Stimulated activated effector memory CD8-positive, alpha-beta T cell treated with anti-CD3 and anti-CD28 coated beads, Interleukin-12 subunit alpha, Interleukin-12 subunit beta, amount 100 ng/mL, for 72 hours (primary cell): ENCODE results near the gene ARHGEF16.

ENCODE experiments used
- ATAC-seq: fragments of 150-1000 bp; cut with Tn5 transposase; 2 replicates; pipeline ENCODE4 v1.10.0; 2021
- DNase-seq, 2 donors: peaks; one replicate each; pipeline ENCODE4 v3.0.0; 2021 to 2022; ENCODE audit warnings: low spot score in 2 of 2
- H3K27ac Mint-ChIP-seq: one replicate; pipeline ENCODE4 v1.8.0; 2022; ENCODE audit warnings: mild to moderate bottlenecking, mixed read lengths
- H3K36me3 Mint-ChIP-seq: one replicate; pipeline ENCODE4 v1.8.0; 2022; ENCODE audit warnings: mild to moderate bottlenecking, mixed read lengths
- H3K4me1 Mint-ChIP-seq: one replicate; pipeline ENCODE4 v1.8.0; 2022; ENCODE audit warnings: mixed read lengths
- H3K4me3 Mint-ChIP-seq: one replicate; pipeline ENCODE4 v1.8.0; 2022; ENCODE audit warnings: mild to moderate bottlenecking, mixed read lengths
- H3K9me3 Mint-ChIP-seq: one replicate; pipeline ENCODE4 v1.8.0; 2022; ENCODE audit warnings: mixed read lengths

Gene ARHGEF16

DNA sequence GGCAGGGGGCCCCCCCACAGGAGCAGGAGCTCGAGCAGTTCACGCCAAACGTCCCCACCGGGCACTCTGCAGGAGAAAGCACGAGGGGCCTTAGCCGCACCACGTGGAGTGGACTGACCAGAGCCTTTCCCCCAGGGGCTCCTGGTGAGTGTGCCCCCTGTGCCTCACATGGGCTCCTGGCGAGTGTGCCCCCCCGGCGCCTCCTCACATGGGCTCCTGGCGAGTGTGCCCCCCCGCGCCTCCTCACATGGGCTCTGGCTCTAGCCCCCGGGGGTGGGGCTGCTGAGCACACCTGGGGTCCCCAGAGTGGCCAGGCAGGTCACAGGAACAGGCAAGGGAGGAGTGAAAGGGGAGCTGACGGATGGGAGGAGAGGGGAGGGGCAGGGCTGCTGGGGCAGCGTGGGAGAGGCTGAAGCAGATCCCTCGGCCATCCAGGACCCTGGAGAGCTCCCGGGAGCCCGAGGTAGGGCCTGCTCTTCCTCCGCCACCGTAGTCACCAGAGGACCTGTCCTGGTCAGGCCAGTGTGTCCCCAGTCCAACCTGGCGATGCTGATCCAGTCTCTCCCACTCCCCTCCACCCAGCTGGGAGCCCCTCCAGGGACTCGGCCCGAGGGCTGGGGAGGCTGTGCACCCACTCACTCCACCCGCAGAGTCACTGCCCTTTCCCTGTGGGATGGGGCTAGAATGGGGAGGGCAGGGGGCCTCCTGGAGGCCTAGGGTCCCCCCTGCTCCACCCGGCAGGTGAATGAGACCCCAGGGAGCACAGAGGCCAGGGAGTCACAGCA is 47.6 kb downstream of the ARHGEF16 start:
- H3K36me3 Mint-ChIP-seq, result no peaks in the 10 kb centered on the region
- no peaks in the 10 kb centered on the region for H3K9me3 Mint-ChIP-seq
- peak overlapping the region; percentile 82 for H3K27ac Mint-ChIP-seq
- no peaks in the 10 kb centered on the region for H3K4me1 Mint-ChIP-seq
- ATAC-seq, result peak; percentile 58
- no peak for DNase-seq
- H3K4me3 Mint-ChIP-seq, result no peak overlapping the region

DNA sequence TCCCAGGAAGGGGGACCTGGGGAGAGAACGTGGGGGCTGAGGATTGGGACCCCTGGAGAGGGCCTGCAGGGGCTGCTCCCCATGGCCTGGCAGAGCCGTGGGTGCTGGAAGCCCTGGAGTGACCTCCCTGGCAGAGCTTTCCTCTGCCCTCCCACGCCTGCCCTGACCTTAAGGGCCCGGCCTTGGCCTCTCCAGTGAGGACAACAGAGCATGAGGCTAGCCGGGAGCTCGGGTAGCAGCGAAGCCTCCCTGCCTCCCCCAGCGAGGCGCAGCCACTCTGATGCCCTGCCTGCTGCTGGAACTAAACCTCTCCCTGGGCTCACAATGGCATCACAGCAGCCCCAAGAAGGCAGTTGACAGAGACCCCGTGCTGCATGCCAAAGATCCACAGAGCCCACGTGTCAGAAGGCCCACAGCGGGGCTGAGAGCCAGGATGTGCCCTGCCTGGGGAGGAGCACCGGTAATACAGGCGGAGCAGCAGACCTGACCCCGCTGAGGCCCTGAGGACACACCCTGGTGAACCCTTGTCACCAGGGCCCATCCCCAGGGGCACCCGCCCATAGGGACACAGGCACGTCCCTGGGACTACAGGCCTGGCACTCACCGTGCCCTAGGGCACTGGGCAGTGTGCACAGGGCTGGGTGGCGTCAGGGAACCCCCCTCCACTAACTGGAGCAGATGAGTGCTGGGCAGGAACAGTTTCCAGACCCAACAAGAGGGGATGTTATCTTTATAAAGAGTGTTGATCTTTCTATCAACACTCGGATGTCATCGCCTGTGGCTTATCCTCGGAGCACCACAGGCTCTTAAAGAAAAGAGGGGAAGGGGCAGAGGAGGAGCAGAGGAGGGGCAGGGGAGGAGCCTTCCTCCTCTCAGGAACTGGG is 48.4 kb downstream of the ARHGEF16 start:
- Mint-ChIP-seq H3K9me3 (no peaks in the 10 kb centered on the region), H3K4me3 (no peak overlapping the region), H3K27ac (peak overlapping the region; percentile 82), H3K4me1 (no peaks in the 10 kb centered on the region), H3K36me3 (no peaks in the 10 kb centered on the region)
- no peak for ATAC-seq
- DNase-seq, result no peak

DNA sequence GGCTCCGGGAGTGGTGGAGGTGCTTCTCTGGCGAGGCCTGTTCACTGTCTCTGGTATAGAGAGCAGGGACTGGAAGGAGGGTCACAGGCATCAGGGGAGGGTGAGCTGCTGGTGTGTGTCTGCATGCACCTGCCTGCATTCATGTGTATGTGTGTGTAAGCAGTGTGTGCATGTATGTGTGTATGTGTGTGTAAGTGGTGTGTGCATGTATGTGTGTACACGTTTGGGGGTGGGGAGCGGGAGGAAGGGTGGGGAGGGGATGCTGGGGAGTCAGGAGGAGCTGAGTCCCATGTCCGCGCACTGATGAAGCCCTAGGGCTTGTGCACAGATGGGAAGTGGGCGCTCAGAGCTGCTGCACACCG is 49.0 kb downstream of the ARHGEF16 start:
- peak overlapping the region; percentile 82 for H3K27ac Mint-ChIP-seq
- no peaks in the 10 kb centered on the region for H3K9me3 Mint-ChIP-seq
- no peak overlapping the region for H3K4me3 Mint-ChIP-seq
- no peaks in the 10 kb centered on the region for H3K36me3 Mint-ChIP-seq
- ATAC-seq (no peak), DNase-seq (no peak)
- no peaks in the 10 kb centered on the region for H3K4me1 Mint-ChIP-seq

DNA sequence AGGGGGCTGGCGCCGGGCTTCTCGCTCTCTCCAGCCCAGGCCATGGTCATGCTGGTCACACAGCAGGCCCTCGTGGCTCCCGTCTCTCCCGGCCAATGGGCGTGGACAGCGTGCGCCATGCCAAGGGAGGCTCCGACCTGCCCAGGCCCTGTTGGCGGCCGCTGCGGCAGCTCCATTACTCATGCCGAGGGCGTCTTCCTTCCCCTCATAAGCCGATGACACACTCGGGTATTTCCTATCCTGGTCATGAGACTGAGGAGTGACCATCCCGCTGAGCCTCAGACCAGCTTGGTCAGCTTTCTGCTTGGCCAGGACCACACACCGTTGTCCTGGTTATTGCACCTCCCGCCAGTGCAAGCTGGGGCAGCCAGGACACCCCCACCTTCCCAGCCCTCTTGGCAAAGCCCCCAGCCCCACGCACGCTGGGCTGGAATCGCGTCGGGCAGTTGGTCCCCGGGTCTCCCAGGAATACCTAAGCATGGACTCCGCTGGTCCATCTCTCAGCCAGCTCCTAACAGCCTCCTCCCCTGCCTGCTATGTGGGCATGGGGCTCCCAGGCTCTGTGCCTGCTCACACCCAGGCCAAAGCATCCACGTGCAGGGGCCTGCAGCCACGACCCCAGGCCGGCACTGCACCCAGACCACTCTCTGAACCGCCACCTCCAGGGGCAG is 49.8 kb downstream of the ARHGEF16 start:
- H3K27ac Mint-ChIP-seq, result no peak overlapping the region
- no peak overlapping the region for H3K4me3 Mint-ChIP-seq
- ATAC-seq (no peak), DNase-seq (no peak)
- H3K36me3 Mint-ChIP-seq, result no peaks in the 10 kb centered on the region
- H3K4me1 Mint-ChIP-seq, result no peaks in the 10 kb centered on the region
- H3K9me3 Mint-ChIP-seq, result no peaks in the 10 kb centered on the region

DNA sequence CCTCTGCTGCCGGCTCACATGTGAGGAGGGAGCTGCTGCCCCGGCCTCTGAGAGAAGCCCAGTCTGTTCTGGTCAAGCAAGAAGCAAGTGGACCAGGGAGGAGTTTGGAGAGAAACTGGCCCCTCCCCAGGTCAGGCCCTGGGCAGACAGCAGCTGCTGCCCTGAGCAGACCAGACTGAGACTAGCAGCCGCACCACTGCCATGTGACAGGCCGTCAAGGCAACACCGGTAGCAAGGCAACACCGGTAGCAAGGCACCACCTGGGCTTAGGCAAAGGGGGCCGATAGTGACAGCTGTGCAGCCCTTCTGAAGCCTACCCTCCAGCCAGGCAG is 50.3 kb downstream of the ARHGEF16 start:
- H3K4me1 Mint-ChIP-seq, result no peaks in the 10 kb centered on the region
- H3K27ac Mint-ChIP-seq, result no peak overlapping the region
- H3K9me3 Mint-ChIP-seq, result no peaks in the 10 kb centered on the region
- ATAC-seq, result no peak
- no peaks in the 10 kb centered on the region for H3K36me3 Mint-ChIP-seq
- no peak overlapping the region for H3K4me3 Mint-ChIP-seq
- no peak for DNase-seq

DNA sequence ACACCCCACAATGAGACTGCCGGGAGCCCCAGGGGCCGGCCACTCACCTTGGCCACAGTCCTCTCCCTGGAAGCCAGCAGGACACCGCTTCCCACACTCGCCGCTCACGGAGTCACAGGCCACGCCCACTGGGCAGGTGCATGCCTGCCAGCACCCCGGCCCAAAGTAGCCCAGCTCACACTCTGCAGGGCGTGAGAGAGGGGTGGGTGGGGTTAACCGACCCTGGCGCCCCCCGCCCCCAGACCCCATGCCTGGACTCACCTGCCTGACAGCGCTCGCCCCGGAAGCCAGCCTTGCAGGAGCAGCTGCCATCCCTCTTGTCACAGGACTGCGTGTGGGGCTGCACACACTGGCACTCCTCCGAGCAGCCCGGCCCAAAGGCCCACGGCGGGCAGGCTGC is 50.7 kb downstream of the ARHGEF16 start:
- Mint-ChIP-seq H3K27ac (no peak overlapping the region), H3K9me3 (no peaks in the 10 kb centered on the region), H3K36me3 (no peaks in the 10 kb centered on the region), H3K4me3 (no peak overlapping the region), H3K4me1 (no peaks in the 10 kb centered on the region)
- ATAC-seq (no peak), DNase-seq (no peak)

DNA sequence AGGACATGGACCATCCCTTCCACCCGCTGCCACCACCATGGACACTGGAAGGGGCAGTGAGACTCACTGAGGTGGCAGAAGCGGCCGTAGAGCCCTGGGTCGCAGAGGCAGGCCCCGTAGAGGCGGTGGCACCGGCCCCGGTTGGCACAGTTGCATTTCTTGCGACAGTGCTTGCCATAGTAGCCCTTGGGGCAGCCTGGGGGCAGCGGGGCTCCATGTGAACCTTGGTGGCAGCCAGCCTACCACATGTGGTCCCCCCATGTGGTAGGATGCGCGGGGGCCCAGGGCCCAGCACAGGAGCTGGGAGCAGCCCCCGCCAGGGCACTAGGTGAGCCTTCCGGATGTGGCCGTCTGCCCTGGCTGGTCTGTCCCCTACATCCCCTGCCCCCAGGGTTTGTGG is 51.6 kb downstream of the ARHGEF16 start:
- Mint-ChIP-seq H3K4me1 (no peaks in the 10 kb centered on the region), H3K27ac (no peak overlapping the region), H3K9me3 (no peaks in the 10 kb centered on the region), H3K36me3 (no peaks in the 10 kb centered on the region), H3K4me3 (no peak overlapping the region)
- ATAC-seq, result no peak
- DNase-seq, result no peak

DNA sequence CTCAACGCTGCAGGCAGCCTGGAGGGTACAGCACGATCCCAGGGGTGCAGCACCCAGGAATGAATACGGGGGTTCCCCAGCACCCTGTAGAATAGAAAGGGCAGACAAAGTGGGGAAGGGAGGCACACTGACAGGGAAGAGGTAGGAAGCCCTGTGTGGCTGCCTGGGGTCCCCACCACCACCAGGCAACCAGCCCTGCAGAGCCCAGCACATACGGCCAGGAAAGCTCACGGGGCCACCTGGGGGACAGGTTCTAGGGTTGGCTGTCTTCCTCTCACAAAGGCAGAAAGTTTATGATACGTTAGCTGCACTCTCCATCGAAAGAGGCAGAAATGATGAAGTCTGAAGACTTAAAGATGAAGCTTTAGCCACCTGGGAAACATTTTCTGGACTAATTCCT is 52.5 kb downstream of the ARHGEF16 start:
- no peak overlapping the region for H3K4me3 Mint-ChIP-seq
- no peaks in the 10 kb centered on the region for H3K4me1 Mint-ChIP-seq
- H3K9me3 Mint-ChIP-seq, result no peaks in the 10 kb centered on the region
- H3K36me3 Mint-ChIP-seq, result no peaks in the 10 kb centered on the region
- ATAC-seq (no peak), DNase-seq (no peak)
- H3K27ac Mint-ChIP-seq, result no peak overlapping the region

DNA sequence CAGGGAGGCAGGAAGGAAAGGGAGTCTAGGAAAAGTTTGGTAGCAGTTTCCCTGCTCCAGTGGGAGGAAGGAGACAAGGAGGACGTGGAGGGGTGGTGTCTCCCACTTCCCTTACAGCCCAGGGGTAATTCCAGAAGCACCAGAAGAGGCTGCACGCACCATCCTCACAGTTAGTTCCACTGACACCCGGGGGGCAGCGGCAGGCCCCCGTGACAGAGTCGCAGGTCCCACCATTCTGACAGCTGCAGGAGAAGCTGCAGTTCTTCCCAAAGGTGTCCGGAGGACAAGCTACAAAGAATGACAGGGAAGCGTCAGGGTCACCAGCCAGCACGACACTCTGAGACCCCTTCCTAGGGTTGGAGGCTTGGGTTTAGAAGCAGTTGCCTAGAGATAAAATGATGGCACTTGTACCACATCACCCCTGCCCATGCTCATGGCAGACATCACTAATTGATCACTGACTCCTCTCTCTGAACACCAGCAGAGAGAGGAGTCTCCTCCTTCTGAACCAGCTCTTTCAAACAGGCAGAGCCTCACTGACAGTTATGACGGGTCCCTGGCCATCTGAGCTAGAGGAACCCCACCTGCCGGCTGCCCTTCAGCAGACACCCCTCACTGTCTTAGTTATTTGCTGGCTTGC is 53.3 kb downstream of the ARHGEF16 start:
- DNase-seq (no peak), ATAC-seq (no peak)
- no peaks in the 10 kb centered on the region for H3K36me3 Mint-ChIP-seq
- no peak overlapping the region for H3K27ac Mint-ChIP-seq
- no peak overlapping the region for H3K4me3 Mint-ChIP-seq
- no peaks in the 10 kb centered on the region for H3K9me3 Mint-ChIP-seq
- H3K4me1 Mint-ChIP-seq, result no peaks in the 10 kb centered on the region

DNA sequence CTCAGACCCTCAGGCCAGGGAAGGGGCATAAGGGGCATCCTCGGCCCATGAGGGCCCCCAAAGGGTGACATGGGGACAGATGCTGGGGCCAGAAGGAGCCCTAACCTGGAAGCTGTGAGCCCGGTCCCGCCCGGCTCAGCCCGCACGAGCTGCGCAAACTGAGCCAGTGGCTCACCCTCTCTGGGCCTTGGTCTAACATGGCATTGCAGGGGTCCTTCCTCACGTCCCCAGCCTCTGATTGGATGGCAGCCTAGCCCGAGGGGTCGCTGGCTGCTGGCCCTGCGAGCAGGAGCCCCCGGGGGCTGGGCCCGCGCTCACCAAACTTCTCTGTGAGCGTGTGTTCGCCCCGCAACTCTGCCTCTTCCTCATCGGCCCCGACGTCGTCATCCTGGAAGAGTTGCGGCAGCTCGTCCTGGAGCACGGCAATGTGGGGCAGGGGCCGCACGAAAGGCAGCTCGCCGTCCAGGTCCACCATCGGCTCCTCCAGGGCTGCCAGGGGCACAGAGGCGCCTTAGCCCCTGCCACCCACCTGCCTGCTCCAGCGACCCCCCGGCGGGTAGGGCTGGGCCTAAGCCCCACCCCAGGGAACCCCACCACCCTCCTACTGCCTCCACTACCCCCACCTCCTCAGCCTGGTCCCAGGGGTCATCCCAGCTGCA is 54.4 kb downstream of the ARHGEF16 start:
- ATAC-seq, result no peak
- no peaks in the 10 kb centered on the region for H3K4me1 Mint-ChIP-seq
- H3K27ac Mint-ChIP-seq, result no peak overlapping the region
- no peaks in the 10 kb centered on the region for H3K9me3 Mint-ChIP-seq
- no peak for DNase-seq
- H3K36me3 Mint-ChIP-seq, result no peaks in the 10 kb centered on the region
- H3K4me3 Mint-ChIP-seq, result no peak overlapping the region

DNA sequence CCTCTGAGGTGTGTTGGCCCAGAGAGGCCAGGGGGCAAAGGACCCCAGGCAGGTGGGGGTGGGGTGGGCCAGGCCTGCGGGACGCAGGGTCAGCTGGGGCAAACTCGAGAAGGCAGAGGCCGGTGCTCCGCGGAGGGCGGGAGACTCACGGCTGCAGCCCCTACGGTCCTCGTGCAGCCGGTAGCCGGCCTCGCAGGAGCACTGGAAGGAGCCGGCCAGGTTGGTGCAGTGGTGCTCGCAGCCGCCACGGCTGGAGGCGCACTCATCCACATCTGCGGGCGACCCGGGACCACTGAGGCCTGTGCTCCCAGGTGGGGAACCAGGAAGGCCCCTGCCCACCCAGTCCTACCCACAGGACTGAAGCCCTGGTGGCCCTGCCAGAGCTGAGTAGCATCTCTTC is 55.3 kb downstream of the ARHGEF16 start:
- H3K9me3 Mint-ChIP-seq, result no peaks in the 10 kb centered on the region
- H3K4me1 Mint-ChIP-seq, result no peaks in the 10 kb centered on the region
- DNase-seq, result no peak
- H3K36me3 Mint-ChIP-seq, result no peaks in the 10 kb centered on the region
- no peak overlapping the region for H3K4me3 Mint-ChIP-seq
- ATAC-seq, result no peak
- no peak overlapping the region for H3K27ac Mint-ChIP-seq

DNA sequence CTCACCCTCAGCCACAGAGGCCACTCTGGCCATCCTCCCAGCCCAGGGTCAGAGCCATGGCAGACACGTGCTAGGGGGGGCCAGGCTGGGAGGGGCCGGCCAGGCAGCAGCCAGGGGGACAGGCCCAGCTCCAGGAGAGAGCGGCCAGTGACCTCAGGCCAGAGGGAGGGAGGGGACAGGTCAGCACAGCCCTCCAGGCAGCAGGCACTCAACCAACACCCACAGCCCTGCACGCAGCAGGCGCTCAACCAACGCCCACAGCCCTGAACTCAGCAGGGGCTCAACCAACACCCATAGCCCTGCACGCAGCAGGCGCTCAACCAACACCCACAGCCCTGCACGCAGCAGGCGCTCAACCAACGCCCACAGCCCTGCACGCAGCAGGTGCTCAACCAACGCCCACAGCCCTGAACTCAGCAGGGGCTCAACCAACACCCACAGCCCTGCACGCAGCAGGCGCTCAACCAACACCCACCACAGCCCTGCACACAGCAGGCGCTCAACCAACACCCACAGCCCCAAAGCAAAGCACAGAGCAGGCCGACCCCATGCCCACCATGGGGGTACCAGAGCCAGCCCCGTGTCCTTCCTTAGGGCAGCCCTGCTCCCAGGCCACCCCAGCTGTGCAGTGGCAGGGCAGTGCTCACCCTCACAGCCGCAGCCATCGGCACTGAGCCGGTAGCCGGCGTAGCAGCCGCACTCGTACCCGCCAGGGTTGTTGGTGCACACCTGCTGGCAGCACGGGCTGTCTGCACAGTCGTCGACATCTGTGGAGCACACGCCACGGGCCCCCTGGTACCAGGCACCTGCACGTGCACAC is 55.9 kb downstream of the ARHGEF16 start:
- Mint-ChIP-seq H3K36me3 (no peaks in the 10 kb centered on the region), H3K4me1 (no peaks in the 10 kb centered on the region), H3K4me3 (no peak overlapping the region), H3K9me3 (no peaks in the 10 kb centered on the region), H3K27ac (no peak overlapping the region)
- DNase-seq, result no peak
- no peak for ATAC-seq

DNA sequence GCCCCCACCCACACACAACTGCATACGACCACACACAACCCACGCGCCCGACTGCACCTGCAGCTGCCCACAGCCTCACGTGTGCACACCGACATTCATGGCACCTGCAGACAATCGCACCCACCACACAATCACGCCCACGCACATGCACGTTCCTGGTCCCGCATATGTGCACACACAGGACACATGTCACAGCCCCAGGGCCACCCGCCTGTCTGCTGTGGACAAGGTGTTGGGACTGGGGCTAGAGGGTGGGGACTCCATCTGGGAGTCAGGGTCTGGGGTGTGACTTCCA is 56.4 kb downstream of the ARHGEF16 start:
- no peak overlapping the region for H3K27ac Mint-ChIP-seq

DNA sequence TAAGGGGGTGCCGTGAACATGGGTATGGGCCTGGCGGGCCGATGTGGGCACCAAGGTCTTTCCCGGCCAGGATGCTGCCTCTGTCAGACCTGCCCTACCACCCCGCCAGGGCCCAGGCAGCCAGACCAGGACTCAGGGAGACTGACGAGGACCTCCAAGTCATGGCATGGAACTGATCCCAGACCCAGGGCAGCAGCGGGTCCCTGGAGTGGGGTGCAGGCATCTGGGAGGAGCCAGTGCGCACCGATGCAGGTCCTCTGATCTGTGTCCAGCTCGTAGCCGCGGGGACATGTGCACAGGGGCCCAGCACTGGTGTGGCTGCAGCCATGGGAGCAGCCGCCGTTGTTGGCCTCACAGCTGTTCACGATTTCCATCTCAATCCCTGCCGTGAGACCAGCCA is 56.8 kb downstream of the ARHGEF16 start:
- no peaks in the 10 kb centered on the region for H3K36me3 Mint-ChIP-seq
- no peak overlapping the region for H3K27ac Mint-ChIP-seq
- H3K4me3 Mint-ChIP-seq, result no peak overlapping the region
- no peaks in the 10 kb centered on the region for H3K9me3 Mint-ChIP-seq
- H3K4me1 Mint-ChIP-seq, result no peaks in the 10 kb centered on the region
- ATAC-seq (no peak), DNase-seq (no peak)

More for the DNA sequence above, 56.4 kb downstream of the ARHGEF16 start:
- ATAC-seq (no peak), DNase-seq (no peak)
- H3K36me3 Mint-ChIP-seq, result no peaks in the 10 kb centered on the region
- no peaks in the 10 kb centered on the region for H3K9me3 Mint-ChIP-seq
- H3K4me3 Mint-ChIP-seq, result no peak overlapping the region
- H3K4me1 Mint-ChIP-seq, result no peaks in the 10 kb centered on the region
